HL-60 (cell line): ENCODE measurements around the gene DDX20.

Experiments used
- CTCF ChIP-seq: IDR thresholded peaks from one replicate; pipeline ENCODE4 v1.5.1; 2011; ENCODE audit warnings: low read length, control low read depth, inconsistent platforms; ENCODE audit not compliant: insufficient read depth
- POLR2AphosphoS5 ChIP-seq: IDR thresholded peaks from 2 replicates; pipeline ENCODE4 v1.6.1; 2012; ENCODE audit warnings: low read depth
- REST ChIP-seq: IDR thresholded peaks from 2 replicates; pipeline ENCODE4 v1.6.1; 2012; ENCODE audit warnings: low read depth; ENCODE audit not compliant: insufficient replicate concordance
- SPI1 ChIP-seq: IDR thresholded peaks from 2 replicates; pipeline ENCODE4 v1.6.1; 2012; ENCODE audit warnings: low read depth, mild to moderate bottlenecking, borderline replicate concordance

- TF ChIP-seq CTCF (no peak), REST (no peak), POLR2AphosphoS5 (no peak), SPI1 (no peak)
These were observed 17.1 kb upstream of the DDX20 start for GRCh38 chr1:111738436-111739193.
